HepG2 (cell line): ENCODE measurements around the gene DCTN3. TPM values are rescaled to one million over a fixed set of nuclear protein-coding genes. Genes with fewer than 3 reads are reported as not detected.

Experiments used
- ATAC-seq: fragments of 200-7000 bp; cut with Tn5 transposase; 3 replicates; pipeline ENCODE4 v1.9.1; 2020; ENCODE audit warnings: mild to moderate bottlenecking, moderate library complexity
- BruUV-seq: library from RNA; stranded (reverse); fragments of 400-500 nt; replicated peaks from 2 replicates; lab custom pipeline; 2021; lab: Mats Ljungman, UMichigan
- CTCF ChIA-PET: fragments of 300-600 bp; formaldehyde crosslinking; extraction: SDS; loops from one replicate; lab custom pipeline; 2021; ENCODE audit warnings: low total read pairs, inconsistent platforms, low intra/inter-chr PET ratio; lab: Yijun Ruan, JAX
- POLR2A ChIA-PET: fragments of 350-600 bp; sonication (Branson Sonifier 250); formaldehyde crosslinking; loops from one replicate; lab custom pipeline; 2020; ENCODE audit warnings: antibody characterized with exemption, inconsistent platforms; lab: Yijun Ruan, JAX
- DNase-seq: peaks from one replicate; pipeline ENCODE4 v3.0.0-alpha.2; 2015; ENCODE audit warnings: low spot score
- FAIRE-seq: peaks from 3 replicates; lab custom pipeline; 2011; peaks lifted over from hg19 to GRCh38; lab: Jason Lieb, UNC
- H2AFZ ChIP-seq: one replicate; pipeline ENCODE4 v1.6.1; 2011; ENCODE audit warnings: low read length, inconsistent platforms
- H3K27ac ChIP-seq: fragments of 300-600 bp; 3 replicates; pipeline ENCODE4 v1.8.0; 2011; ENCODE audit warnings: mixed run types, mild to moderate bottlenecking, mixed read lengths, low read length, inconsistent platforms; ENCODE audit not compliant: insufficient read depth; ENCODE audit errors: extremely low read length
- H3K27me3 ChIP-seq, 2 experiments: fragments of 200-600 bp in 1 of 2; 2 replicates in 1 of 2; 3 replicates in 1 of 2; pipeline versions ENCODE4 v1.6.0 to v1.8.0; 2011; ENCODE audit warnings: low read length in 2 of 2, mild to moderate bottlenecking in 2 of 2, moderate library complexity in 2 of 2, inconsistent platforms in 1 of 2; ENCODE audit not compliant: insufficient read depth in 2 of 2, control insufficient read depth in 1 of 2
- H3K36me3 ChIP-seq, 2 experiments: fragments of 200-600 bp in 1 of 2; replicated peaks in 1 of 2; 2 replicates in 1 of 2; 3 replicates in 1 of 2; pipeline versions ENCODE4 v1.5.1 to v1.8.0; 2011; ENCODE audit warnings: low read length in 2 of 2, inconsistent platforms in 1 of 2; ENCODE audit not compliant: insufficient read depth in 2 of 2, control insufficient read depth in 1 of 2
- H3K4me1 ChIP-seq: 2 replicates; pipeline ENCODE4 v1.5.1; 2012; ENCODE audit warnings: low read length, inconsistent platforms; ENCODE audit not compliant: insufficient read depth
- H3K4me2 ChIP-seq: 2 replicates; pipeline ENCODE4 v1.6.0; 2011; ENCODE audit warnings: low read depth, low read length, inconsistent platforms
- H3K4me3 ChIP-seq, 3 experiments: fragments of 200-600 bp in 1 of 3; sonication (generic), shearing (Covaris generic) in 1 of 3; replicated peaks in 1 of 3; 2 replicates each; pipeline ENCODE4 v1.5.1; 2011 to 2016; ENCODE audit warnings: low read length in 3 of 3, inconsistent platforms in 2 of 3, low read depth in 2 of 3, mild to moderate bottlenecking in 2 of 3, control low read depth in 1 of 3, mixed read lengths in 1 of 3; ENCODE audit not compliant: insufficient read depth in 1 of 3
- H3K79me2 ChIP-seq: one replicate; pipeline ENCODE4 v1.6.1; 2011; ENCODE audit warnings: low read length, inconsistent platforms; ENCODE audit not compliant: insufficient read depth
- H3K9ac ChIP-seq: 2 replicates; pipeline ENCODE4 v1.6.0; 2011; ENCODE audit warnings: mild to moderate bottlenecking, low read depth, low read length, inconsistent platforms; ENCODE audit not compliant: insufficient read depth
- H3K9me3 ChIP-seq: 2 replicates; pipeline ENCODE4 v1.5.1; 2012; ENCODE audit warnings: mild to moderate bottlenecking, low read length
- H4K20me1 ChIP-seq: 2 replicates; pipeline ENCODE4 v1.6.0; 2011; ENCODE audit warnings: inconsistent platforms, mild to moderate bottlenecking, low read length, moderate library complexity; ENCODE audit not compliant: insufficient read depth
- DMTF1 ChIP-seq: sonication (generic); formaldehyde crosslinking; IDR thresholded peaks from 2 replicates; pipeline ENCODE4 v1.4.0; 2020; ENCODE audit warnings: mild to moderate bottlenecking, missing genetic modification reagents
- GRHL1 ChIP-seq: sonication (generic); formaldehyde crosslinking; conservative IDR thresholded peaks from 2 replicates; pipeline ENCODE4 v1.8.0; 2022; ENCODE audit warnings: missing genetic modification reagents
- MYPOP ChIP-seq: sonication (generic); formaldehyde crosslinking; IDR thresholded peaks from 2 replicates; pipeline ENCODE4 v1.8.1; 2023; ENCODE audit warnings: mild to moderate bottlenecking, moderate library complexity, missing genetic modification reagents
- PRMT3 ChIP-seq: sonication (generic); formaldehyde crosslinking; IDR thresholded peaks from 2 replicates; pipeline ENCODE4 v1.8.1; 2022; ENCODE audit warnings: low read depth, mild to moderate bottlenecking, moderate library complexity, missing genetic modification reagents, borderline replicate concordance
- ZFAT ChIP-seq: sonication (generic); formaldehyde crosslinking; conservative IDR thresholded peaks from 2 replicates; pipeline ENCODE4 v1.8.1; 2023; ENCODE audit warnings: missing genetic modification reagents, inconsistent platforms
- ZNF570 ChIP-seq: sonication (generic); formaldehyde crosslinking; IDR thresholded peaks from 2 replicates; pipeline ENCODE4 v1.4.0; 2020; ENCODE audit warnings: mild to moderate bottlenecking, missing genetic modification reagents, borderline replicate concordance
- WGBS: methylation state at CpG from one replicate; pipeline ENCODE4 v1.1.6; 2017; ENCODE audit warnings: low lambda C conversion rate; 5-methylcytosine and 5-hydroxymethylcytosine counted together
- in situ Hi-C: cut with HindIII; loops from 2 replicates; pipeline ENCODE4 v1.10.0; 2017; ENCODE audit warnings: low pct_unique_long_range_greater_than_20kb; ENCODE audit not compliant: extremely low pct_ligation_motif_present
- intact Hi-C: fragments of 100-400 bp; cut with micrococcal nuclease; formaldehyde crosslinking; loops from one replicate; pipeline ENCODE4 v1.10.0; 2022; ENCODE audit not compliant: unreplicated experiment
- polyA plus RNA-seq, 8 experiments: library from polyadenylated mRNA; depleted of rRNA in 3 of 8; stranded (reverse) in 7 of 8; unstranded in 1 of 8; fragments of >200 nt; fragmentation: Illumina TruSeq in 4 of 8; extraction: Trizol in 4 of 8; gene quantifications; 2 replicates each; pipeline versions ENCODE4 v1.2.1 to v1.2.3, GENCODE V29; 2011 to 2016; ENCODE audit warnings: low read depth in 4 of 8, missing spikeins in 1 of 8, mixed read lengths in 1 of 8; ENCODE audit not compliant: insufficient read depth in 1 of 8
- total RNA-seq, 5 experiments: library from RNA; depleted of rRNA; stranded (reverse); fragments of >200 nt; fragmentation: Illumina TruSeq; extraction: Trizol; gene quantifications; 2 replicates each; pipeline ENCODE4 v1.2.3, GENCODE V29; 2016; ENCODE audit warnings: low read depth in 1 of 5

The DCTN3 gene
- total and polyA plus RNA-seq, 2 of the 13 experiments (the other 11 are each of a cell fraction or from before 2014, with no cell fraction given), result 27.4 to 34.5 TPM

GRCh38 chr9:34662526-34663302, 42.4 kb upstream of the DCTN3 start, which contains the start of gene CCL27:
CCL27 (minus strand) TSS chr9:34662657; CDS start chr9:34662633, 24 bp downstream.
- H3K9ac ChIP-seq, result no peak within 1 kb of the TSS
- no TSS peak for BruUV-seq
- intact Hi-C loops (no loop called here), in situ Hi-C loops (no loop called here)
- 47% methylated on average over 4 of the region's 4 CpGs for WGBS
- ChIA-PET POLR2A (interaction anchor here (1.3 to 4.9 kb wide), 2 partner anchors 10 to 16 kb away, joined by 4 to 40 read pairs; partner anchors contain the start of genes GALT and IL11RA), CTCF (no interaction called here)
- ATAC-seq, result no peak
- H3K4me1 ChIP-seq, result peaks cover 24% of the 10 kb centered on the region
- H3K36me3 ChIP-seq, result no peaks in the 10 kb centered on the region
- no peak within 1 kb of the TSS for H3K4me2 ChIP-seq
- no peak within 1 kb of the TSS for H3K27ac ChIP-seq
- H3K4me3 ChIP-seq, result no peak within 1 kb of the TSS
- H3K27me3 ChIP-seq, result no peaks in the 10 kb centered on the region
- H2AFZ ChIP-seq, result no peak within 1 kb of the TSS
- H4K20me1 ChIP-seq, result no peaks in the 10 kb centered on the region
- no peaks in the 10 kb centered on the region for H3K79me2 ChIP-seq
- TF ChIP-seq ZNF570 (CRISPR knock-in tag), result no peak
- TF ChIP-seq DMTF1 (CRISPR knock-in tag), result no peak
- no peak for TF ChIP-seq PRMT3 (CRISPR knock-in tag)
- TF ChIP-seq MYPOP, result no peak
- TF ChIP-seq ZFAT (CRISPR knock-in tag), result no peak
- no peak for TF ChIP-seq GRHL1 (CRISPR knock-in tag)
- H3K9me3 ChIP-seq, result no peaks in the 10 kb centered on the region
- no peak for FAIRE-seq
- no peak for DNase-seq
